HG02870 (cell line): ENCODE measurements around the gene PRKAG2.
"Not testable (repeated sequence)": the region's sequence is repeated elsewhere in the genome, so short reads cannot be mapped to it uniquely, and the experiment has no call there.

Experiments
- ATAC-seq: cut with Tn5 transposase; IDR thresholded peaks from one replicate; pipeline ENCODE4 v1.9.1; 2021; ENCODE audit warnings: mild to moderate bottlenecking, moderate library complexity; ENCODE audit not compliant: unreplicated experiment

The PRKAG2 gene

GRCh38 chr7:151573046-151573445 lies 303.9 kb downstream of the PRKAG2 start:
- not testable (repeated sequence) for ATAC-seq

GRCh38 chr7:151572136-151572535 lies 304.8 kb downstream of the PRKAG2 start:
- no peak for ATAC-seq

GRCh38 chr7:151571471-151571870 lies 305.4 kb downstream of the PRKAG2 start:
- no peak for ATAC-seq

GRCh38 chr7:151570366-151570915 lies 306.5 kb downstream of the PRKAG2 start:
- no peak for ATAC-seq

- no peak for ATAC-seq
Measured at GRCh38 chr7:151568956-151569940, 307.7 kb downstream of the PRKAG2 start.

GRCh38 chr7:151566897-151567320 lies 310.0 kb downstream of the PRKAG2 start:
- ATAC-seq, result no peak

- no peak for ATAC-seq
Measured at GRCh38 chr7:151565541-151565940, 311.4 kb downstream of the PRKAG2 start.

GRCh38 chr7:151560243-151560642 lies 316.7 kb downstream of the PRKAG2 start:
- ATAC-seq, result no peak

- ATAC-seq, result no peak
Measured at GRCh38 chr7:151559557-151560183, 317.2 kb downstream of the PRKAG2 start.

- no peak for ATAC-seq
Measured at GRCh38 chr7:151558575-151558974, 318.3 kb downstream of the PRKAG2 start.

- ATAC-seq, result no peak
Measured at GRCh38 chr7:151556592-151556991, 320.3 kb downstream of the PRKAG2 start.

- ATAC-seq, result no peak
Measured at GRCh38 chr7:151553356-151553755, 323.6 kb downstream of the PRKAG2 start.

GRCh38 chr7:151552352-151553028 lies 324.4 kb downstream of the PRKAG2 start:
- no peak for ATAC-seq

- no peak for ATAC-seq
Measured at GRCh38 chr7:151551820-151552219, 325.1 kb downstream of the PRKAG2 start.

- no peak for ATAC-seq
Measured at GRCh38 chr7:151550656-151551286, 326.1 kb downstream of the PRKAG2 start.

- no peak for ATAC-seq
Measured at GRCh38 chr7:151549644-151550043, 327.3 kb downstream of the PRKAG2 start.

- ATAC-seq, result no peak
Measured at GRCh38 chr7:151549083-151549482, 327.8 kb downstream of the PRKAG2 start.

- ATAC-seq, result no peak
Measured at GRCh38 chr7:151544183-151544582, 332.7 kb downstream of the PRKAG2 start.

GRCh38 chr7:151542606-151543130 lies 334.2 kb downstream of the PRKAG2 start:
- ATAC-seq, result no peak

GRCh38 chr7:151541709-151542499 lies 335.0 kb downstream of the PRKAG2 start:
- no peak for ATAC-seq
